Measurements from ENCODE around the gene VPS26B. TPM values are rescaled to one million over a fixed set of nuclear protein-coding genes. Genes with fewer than 3 reads are reported as not detected.

VPS26B gene
- total and polyA plus RNA-seq, 8 donors: 42.5 to 64.8 (median 55.8) TPM

- peaks cover 18 to 42% of the 10 kb centered on the region in 2 donors for H3K4me1 ChIP-seq
- intact Hi-C loops (cut with DNase I): no loop called here
- no peaks in the 10 kb centered on the region for H3K27me3 ChIP-seq
- H3K27ac ChIP-seq: no peak overlapping the region
- DNase-seq: no peak
- H3K36me3 ChIP-seq: peaks cover 0 to 46% of the 10 kb centered on the region in 2 donors
- no peak overlapping the region for H3K4me3 ChIP-seq
- TF ChIP-seq CTCF (IDR thresholded peaks at IDR 0.05): no peak
- no peaks in the 10 kb centered on the region for H3K9me3 ChIP-seq
- ATAC-seq: no peak
Measured at GRCh38 chr11:134250246-134250645, 25.8 kb downstream of the VPS26B start.

DNA sequence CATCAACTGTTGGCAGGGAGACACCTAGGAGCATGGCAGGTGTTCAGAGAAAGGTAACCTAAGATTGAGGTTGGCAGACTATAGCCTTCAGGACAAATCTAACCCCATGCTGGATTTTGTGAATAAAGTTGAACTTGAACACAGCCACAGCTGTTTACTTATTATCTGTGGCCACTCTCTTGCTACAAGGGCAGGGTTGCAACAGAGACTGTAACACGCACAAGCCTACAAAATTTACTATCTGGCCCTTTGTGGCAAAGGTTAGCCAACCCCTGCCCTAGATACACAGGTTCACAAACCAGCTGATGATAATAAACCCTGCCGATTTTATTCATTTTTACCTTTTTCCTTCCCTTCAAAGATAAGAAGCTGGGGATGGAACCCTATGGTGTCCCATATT is 26.2 kb downstream of the VPS26B start:
- TF ChIP-seq CTCF (IDR thresholded peaks at IDR 0.05): no peak
- Histone ChIP-seq H3K4me3 (no peak overlapping the region), H3K4me1 (peaks cover 18 to 47% of the 10 kb centered on the region in 2 donors), H3K27ac (no peak overlapping the region), H3K27me3 (no peaks in the 10 kb centered on the region), H3K9me3 (no peaks in the 10 kb centered on the region), H3K36me3 (peaks cover 0 to 42% of the 10 kb centered on the region in 2 donors)
- intact Hi-C loops (cut with DNase I): no loop called here
- ATAC-seq (no peak), DNase-seq (no peak)

DNA sequence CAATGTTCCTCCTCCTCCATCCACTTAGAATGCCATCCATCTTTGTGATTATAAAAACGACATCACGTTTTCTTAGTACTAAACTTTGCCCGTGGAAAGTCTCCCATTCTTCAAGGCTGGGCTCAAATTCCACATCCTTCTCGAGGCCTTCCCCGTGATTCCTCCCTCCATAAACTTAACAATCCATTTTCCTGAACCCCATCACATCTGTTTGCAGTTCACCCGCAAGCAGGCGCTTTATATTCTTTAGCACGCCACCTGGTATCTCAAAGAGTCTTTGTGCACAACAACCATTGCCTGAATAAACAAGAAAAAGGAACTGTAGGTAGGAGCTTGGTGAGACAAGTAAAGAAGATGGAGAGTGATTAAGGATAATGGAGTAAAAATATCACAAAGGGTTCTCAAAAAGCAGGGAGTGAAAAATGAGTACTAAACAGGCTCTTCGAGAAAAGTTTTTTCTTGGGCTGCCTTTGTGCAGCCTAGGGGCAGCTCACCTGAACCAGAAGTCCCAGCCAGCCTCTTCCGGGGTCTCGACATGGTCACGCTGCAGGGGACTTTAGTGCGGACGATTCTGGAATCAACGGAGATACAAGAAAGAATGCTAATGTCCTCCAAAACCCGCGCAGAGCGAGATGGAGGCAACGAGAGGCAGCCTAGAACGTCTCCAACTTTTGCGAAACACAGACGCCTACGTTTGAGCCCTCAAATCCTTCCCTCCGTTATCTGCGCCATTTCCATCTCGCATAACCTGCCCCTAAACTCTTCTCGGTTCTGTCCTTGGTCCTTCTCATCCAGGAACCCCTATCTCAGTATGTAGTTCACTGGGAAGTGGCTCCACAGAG is 28.1 kb downstream of the VPS26B start:
- Histone ChIP-seq H3K4me3 (peak overlapping the region; percentile 90 to 91), H3K9me3 (no peaks in the 10 kb centered on the region), H3K27me3 (no peaks in the 10 kb centered on the region), H3K36me3 (peaks cover 0 to 33% of the 10 kb centered on the region in 2 donors), H3K4me1 (peaks cover 18 to 49% of the 10 kb centered on the region in 2 donors), H3K27ac (peak overlapping the region; percentile 55 to 78)
- ATAC-seq: peak; percentile 28
- TF ChIP-seq CTCF (IDR thresholded peaks at IDR 0.05): no peak
- intact Hi-C loops (cut with DNase I): no loop called here
- peak in 1 of 4 donors; percentile 35 for DNase-seq

GRCh38 chr11:134253188-134253993 is 28.9 kb downstream of the VPS26B start, which contains the start of the genes ACAD8 and THYN1:
Gene ACAD8 (plus strand): TSS chr11:134253568. CDS start chr11:134253601, 33 bp downstream.
Gene THYN1 (minus strand): TSS chr11:134253352. CDS start chr11:134252882, 470 bp downstream.
- peak within 1 kb of the TSS; percentile 55 to 78 for H3K27ac ChIP-seq
- DNase-seq: peak; percentile 96 to 98 (median 98)
- peak; percentile 27 to 59 for TF ChIP-seq CTCF (IDR thresholded peaks at IDR 0.05)
- H3K4me3 ChIP-seq: peak within 1 kb of the TSS; percentile 90 to 91
- peak; percentile 100 for ATAC-seq
- no peaks in the 10 kb centered on the region for H3K27me3 ChIP-seq
- intact Hi-C loops (cut with DNase I): no loop called here
- peaks cover 18 to 49% of the 10 kb centered on the region in 2 donors for H3K4me1 ChIP-seq
- no peaks in the 10 kb centered on the region for H3K9me3 ChIP-seq
- peaks cover 0 to 31% of the 10 kb centered on the region in 2 donors for H3K36me3 ChIP-seq
